Uterus (tissue), 4 donors: ENCODE measurements around the gene NDC80. TPM values are rescaled to one million over a fixed set of nuclear protein-coding genes. Genes with fewer than 3 reads are reported as not detected.

Source experiments
- DNase-seq, 2 donors: peaks; one replicate each; pipeline ENCODE4 v3.0.0-alpha.2; 2019 to 2020
- H3K27ac ChIP-seq, 2 donors: fragments of 200-600 bp; sonication (generic); 1 replicate in 1 of 2; 2 replicates in 1 of 2; pipeline ENCODE4 v1.5.1; 2016 to 2018
- H3K27me3 ChIP-seq, 2 donors: fragments of 200-600 bp; sonication (generic); one replicate each; pipeline ENCODE4 v1.5.1; 2018 to 2019; ENCODE audit warnings: control low read depth in 1 of 2
- H3K36me3 ChIP-seq, 2 donors: fragments of 200-600 bp; sonication (generic); one replicate each; pipeline ENCODE4 v1.5.1; 2019; ENCODE audit warnings: control low read depth in 1 of 2
- H3K4me1 ChIP-seq, 2 donors: fragments of 200-600 bp; sonication (generic); one replicate each; pipeline ENCODE4 v1.5.1; 2018 to 2019; ENCODE audit warnings: control low read depth in 1 of 2
- H3K4me3 ChIP-seq, 2 donors: fragments of 200-600 bp; sonication (generic); 1 replicate in 1 of 2; 2 replicates in 1 of 2; pipeline ENCODE4 v1.5.1; 2018 to 2019; ENCODE audit warnings: mild to moderate bottlenecking in 1 of 2
- H3K9me3 ChIP-seq, 2 donors: fragments of 200-600 bp; sonication (generic); one replicate each; pipeline ENCODE4 v1.5.1; 2019; ENCODE audit warnings: control low read depth in 1 of 2
- CTCF ChIP-seq, 4 experiments: fragments of 200-600 bp in 2 of 4; fragments of 450-650 bp in 2 of 4; sonication (generic) in 2 of 4; IDR thresholded peaks; one replicate each; pipeline ENCODE4 v1.5.1; 2016 to 2019; ENCODE audit warnings: antibody characterized with exemption in 4 of 4, mild to moderate bottlenecking in 2 of 4, moderate library complexity in 1 of 4
- POLR2A ChIP-seq, 2 donors: fragments of 450-650 bp; IDR thresholded peaks; one replicate each; pipeline ENCODE4 v1.6.1; 2016; ENCODE audit warnings: antibody characterized with exemption in 2 of 2, mild to moderate bottlenecking in 1 of 2, moderate library complexity in 1 of 2
- intact Hi-C: fragments of 100-400 bp; cut with DNase I; formaldehyde crosslinking; loops from one replicate; pipeline ENCODE4 v1.15.1; 2023; ENCODE audit warnings: low total_unique reads
- total RNA-seq, 4 donors: library from RNA; depleted of rRNA in 3 of 4; stranded (reverse); fragments of >200 nt in 3 of 4; gene quantifications; one replicate each; pipeline versions ENCODE4 v1.1.0 to v1.2.4, GENCODE V29; 2014 to 2023
- donor health status: DM: yes; HTN: yes; CAD: no.

The NDC80 gene
- total RNA-seq, 4 donors from 2014 or later = 0.26 to 21.2 (median 0.80) TPM

GRCh38 chr18:2642771-2643170, 71.4 kb downstream of the NDC80 start:
- no peak overlapping the region for H3K4me3 ChIP-seq
- H3K36me3 ChIP-seq = no peaks in the 10 kb centered on the region
- no peak overlapping the region for H3K27ac ChIP-seq
- H3K9me3 ChIP-seq = no peaks in the 10 kb centered on the region
- DNase-seq = no peak
- H3K27me3 ChIP-seq = no peaks in the 10 kb centered on the region
- TF ChIP-seq CTCF (IDR thresholded peaks at IDR 0.05) (no peak), POLR2A (IDR thresholded peaks at IDR 0.05) (no peak)
- intact Hi-C loops = no loop called here
- H3K4me1 ChIP-seq = no peaks in the 10 kb centered on the region

- H3K36me3 ChIP-seq = no peaks in the 10 kb centered on the region
- H3K27me3 ChIP-seq = no peaks in the 10 kb centered on the region
- H3K4me1 ChIP-seq = no peaks in the 10 kb centered on the region
- no peak for TF ChIP-seq POLR2A (IDR thresholded peaks at IDR 0.05)
- no peak overlapping the region for H3K4me3 ChIP-seq
- no peak for DNase-seq
- no peaks in the 10 kb centered on the region for H3K9me3 ChIP-seq
- intact Hi-C loops = no loop called here
- H3K27ac ChIP-seq = no peak overlapping the region
Observed at GRCh38 chr18:2644535-2644934, 73.2 kb downstream of the NDC80 start.

GRCh38 chr18:2651981-2652380, 80.6 kb downstream of the NDC80 start:
- Histone ChIP-seq H3K9me3 (no peaks in the 10 kb centered on the region), H3K4me1 (no peaks in the 10 kb centered on the region), H3K27ac (no peak overlapping the region), H3K27me3 (no peaks in the 10 kb centered on the region), H3K36me3 (no peaks in the 10 kb centered on the region), H3K4me3 (no peak overlapping the region)
- TF ChIP-seq CTCF (IDR thresholded peaks at IDR 0.05) = no peak
- TF ChIP-seq POLR2A (IDR thresholded peaks at IDR 0.05) = no peak
- intact Hi-C loops = loop anchor here (10.0 kb wide), 1 partner anchor 253 kb away; no protein-coding TSS in a partner anchor
- DNase-seq = no peak

GRCh38 chr18:2653467-2653866, 82.1 kb downstream of the NDC80 start:
- no peak for DNase-seq
- no peaks in the 10 kb centered on the region for H3K4me1 ChIP-seq
- no peak overlapping the region for H3K27ac ChIP-seq

GRCh38 chr18:2654169-2654927, 83.0 kb downstream of the NDC80 start:
- Histone ChIP-seq H3K27me3 (no peaks in the 10 kb centered on the region), H3K4me3 (peak overlapping the region; percentile 93 to 99), H3K36me3 (no peaks in the 10 kb centered on the region), H3K27ac (peak overlapping the region; percentile 98 to 100), H3K4me1 (peaks cover 0 to 6% of the 10 kb centered on the region in 2 donors), H3K9me3 (no peaks in the 10 kb centered on the region)
- no peak for DNase-seq
- TF ChIP-seq POLR2A (IDR thresholded peaks at IDR 0.05) (no peak), CTCF (IDR thresholded peaks at IDR 0.05) (no peak)
- intact Hi-C loops = loop anchor here (10.0 kb wide), 1 partner anchor 250 kb away; no protein-coding TSS in a partner anchor

More at GRCh38 chr18:2653467-2653866, 82.1 kb downstream of the NDC80 start:
- no peaks in the 10 kb centered on the region for H3K27me3 ChIP-seq
- TF ChIP-seq POLR2A (IDR thresholded peaks at IDR 0.05) (no peak), CTCF (IDR thresholded peaks at IDR 0.05) (no peak)
- H3K36me3 ChIP-seq = no peaks in the 10 kb centered on the region
- no peak overlapping the region for H3K4me3 ChIP-seq
- no peaks in the 10 kb centered on the region for H3K9me3 ChIP-seq
- intact Hi-C loops = loop anchor here (10.0 kb wide), 1 partner anchor 251 kb away; no protein-coding TSS in a partner anchor
